H1 (cell line): Measurements from ENCODE around the gene HOXC5. TPM values are rescaled to one million over a fixed set of nuclear protein-coding genes. Genes with fewer than 3 reads are reported as not detected.
A peak's percentile ranks its signal among the peaks of the same experiment; 100 is the strongest.

Experiments used
- CTCF ChIA-PET: fragments of 300-600 bp; sonication (Branson Sonifier 250); formaldehyde crosslinking; loops from one replicate; lab custom pipeline; 2021; ENCODE audit not compliant: partially characterized antibody; lab: Charles Lee
- POLR2A ChIA-PET: fragments of 300-600 bp; sonication (Branson Sonifier 250); formaldehyde crosslinking; loops from one replicate; lab custom pipeline; 2021; ENCODE audit warnings: inconsistent platforms; ENCODE audit not compliant: partially characterized antibody; lab: Charles Lee
- DNase-seq, 2 experiments: peaks; one replicate each; pipeline versions ENCODE4 v3.0.0 to v3.0.0-alpha.2; 2010 to 2022; ENCODE audit warnings: low spot score in 2 of 2, low read depth in 1 of 2, mixed read lengths in 1 of 2
- FAIRE-seq: peaks from 2 replicates; lab custom pipeline; 2011; peaks lifted over from hg19 to GRCh38; lab: Jason Lieb, UNC
- H2AFZ ChIP-seq: 2 replicates; pipeline ENCODE4 v1.8.1; 2012; ENCODE audit warnings: low read length, inconsistent platforms
- H2AK5ac ChIP-seq: 2 replicates; pipeline ENCODE4 v1.6.1; 2013; ENCODE audit warnings: low read depth, low read length
- H2BK120ac ChIP-seq: replicated peaks from 2 replicates; pipeline ENCODE3; 2013; ENCODE audit warnings: low read depth, low read length, inconsistent platforms
- H2BK12ac ChIP-seq: 2 replicates; pipeline ENCODE4 v1.6.1; 2013; ENCODE audit warnings: low read depth, low read length
- H2BK15ac ChIP-seq: 2 replicates; pipeline ENCODE4 v1.6.1; 2013; ENCODE audit warnings: low read length
- H2BK20ac ChIP-seq: 2 replicates; pipeline ENCODE4 v1.6.1; 2013; ENCODE audit warnings: low read length
- H2BK5ac ChIP-seq: 2 replicates; pipeline ENCODE4 v1.6.1; 2013; ENCODE audit warnings: low read depth, low read length
- H3K14ac ChIP-seq: 2 replicates; pipeline ENCODE4 v1.6.1; 2013; ENCODE audit warnings: inconsistent platforms; ENCODE audit not compliant: insufficient read length
- H3K18ac ChIP-seq: 2 replicates; pipeline ENCODE4 v1.6.1; 2013; ENCODE audit warnings: low read length; ENCODE audit errors: extremely low read depth
- H3K23ac ChIP-seq: 2 replicates; pipeline ENCODE4 v1.6.1; 2013; ENCODE audit warnings: inconsistent platforms; ENCODE audit not compliant: insufficient read length
- H3K23me2 ChIP-seq: 2 replicates; pipeline ENCODE4 v1.6.1; 2013; ENCODE audit warnings: low read depth, low read length
- H3K27ac ChIP-seq: 2 replicates; pipeline ENCODE4 v1.6.1; 2011; ENCODE audit warnings: low read depth, low read length, inconsistent platforms
- H3K27me3 ChIP-seq, 4 experiments: replicated peaks in 1 of 4; 1 replicate in 1 of 4; 2 replicates in 3 of 4; pipeline versions ENCODE4 v1.6.1 to v1.8.1; 2011 to 2013; ENCODE audit warnings: low read length in 3 of 4, mild to moderate bottlenecking in 3 of 4, inconsistent platforms in 2 of 4, mixed read lengths in 2 of 4, moderate library complexity in 1 of 4; ENCODE audit not compliant: control insufficient read depth in 3 of 4, insufficient read depth in 3 of 4; ENCODE audit errors: extremely low read depth in 1 of 4
- H3K36me3 ChIP-seq, 4 experiments: 2 replicates each; pipeline versions ENCODE4 v1.6.1 to v1.8.1; 2011 to 2013; ENCODE audit warnings: mild to moderate bottlenecking in 4 of 4, low read length in 3 of 4, moderate library complexity in 2 of 4, control low read depth in 1 of 4, inconsistent platforms in 1 of 4; ENCODE audit not compliant: insufficient read depth in 4 of 4, control insufficient read depth in 2 of 4
- H3K4ac ChIP-seq: replicated peaks from 2 replicates; pipeline ENCODE3; 2013; ENCODE audit warnings: low read length, low read depth, mixed read lengths, inconsistent platforms; ENCODE audit not compliant: insufficient read length
- H3K4me1 ChIP-seq, 4 experiments: replicated peaks in 1 of 4; 1 replicate in 1 of 4; 2 replicates in 3 of 4; pipeline versions ENCODE4 v1.6.1 to v1.8.1; 2011 to 2013; ENCODE audit warnings: low read length in 3 of 4, inconsistent platforms in 2 of 4, mixed read lengths in 1 of 4; ENCODE audit not compliant: insufficient read depth in 4 of 4, control insufficient read depth in 3 of 4
- H3K4me2 ChIP-seq, 2 experiments: 2 replicates each; pipeline versions ENCODE4 v1.6.1 to v1.8.1; 2011 to 2013; ENCODE audit warnings: low read depth in 2 of 2, low read length in 2 of 2, control low read depth in 1 of 2, inconsistent platforms in 1 of 2, mild to moderate bottlenecking in 1 of 2; ENCODE audit not compliant: insufficient read depth in 1 of 2
- H3K4me3 ChIP-seq, 4 experiments: fragments of 200-600, 300-600 bp in 1 of 4; sonication (generic), shearing (Covaris generic), sonication (Bioruptor Twin) in 1 of 4; 2 replicates each; pipeline versions ENCODE4 v1.5.1 to v1.8.1; 2011 to 2016; ENCODE audit warnings: low read length in 4 of 4, low read depth in 3 of 4, control low read depth in 2 of 4, inconsistent platforms in 2 of 4, mild to moderate bottlenecking in 2 of 4, mixed read lengths in 1 of 4, moderate library complexity in 1 of 4; ENCODE audit not compliant: insufficient read depth in 2 of 4; ENCODE audit errors: extremely low read depth in 1 of 4
- H3K56ac ChIP-seq: replicated peaks from 2 replicates; pipeline ENCODE3; 2013; ENCODE audit warnings: low read depth, mild to moderate bottlenecking, mixed read lengths, low read length, inconsistent platforms; ENCODE audit not compliant: insufficient read length
- H3K79me1 ChIP-seq: 2 replicates; pipeline ENCODE4 v1.6.1; 2013; ENCODE audit warnings: low read depth, low read length, control low read depth
- H3K79me2 ChIP-seq, 2 experiments: 2 replicates each; pipeline versions ENCODE4 v1.6.1 to v1.8.1; 2012 to 2013; ENCODE audit warnings: low read length in 2 of 2, mild to moderate bottlenecking in 2 of 2, inconsistent platforms in 1 of 2; ENCODE audit not compliant: insufficient read depth in 2 of 2, control insufficient read depth in 1 of 2
- H3K9ac ChIP-seq, 4 experiments: replicated peaks in 1 of 4; 1 replicate in 1 of 4; 2 replicates in 3 of 4; pipeline versions ENCODE4 v1.6.1 to v1.8.1; 2011 to 2013; ENCODE audit warnings: low read depth in 3 of 4, low read length in 3 of 4, control low read depth in 2 of 4, mild to moderate bottlenecking in 2 of 4, moderate library complexity in 2 of 4, inconsistent platforms in 1 of 4; ENCODE audit errors: extremely low read depth in 1 of 4
- H3K9me3 ChIP-seq, 2 experiments: 2 replicates each; pipeline versions ENCODE4 v1.6.1 to v1.8.1; 2012 to 2013; ENCODE audit warnings: mild to moderate bottlenecking in 2 of 2, moderate library complexity in 2 of 2, control low read depth in 1 of 2, inconsistent platforms in 1 of 2, low read depth in 1 of 2, low read length in 1 of 2, mixed read lengths in 1 of 2; ENCODE audit not compliant: insufficient read depth in 2 of 2
- H4K20me1 ChIP-seq, 2 experiments: replicated peaks in 1 of 2; 2 replicates each; pipeline versions ENCODE3 to v1.8.1; 2011 to 2013; ENCODE audit warnings: inconsistent platforms in 2 of 2, low read length in 2 of 2, mild to moderate bottlenecking in 1 of 2; ENCODE audit not compliant: insufficient read depth in 2 of 2, control insufficient read depth in 1 of 2
- H4K5ac ChIP-seq: 2 replicates; pipeline ENCODE4 v1.6.1; 2013; ENCODE audit warnings: low read length, low read depth, mixed read lengths, inconsistent platforms; ENCODE audit not compliant: insufficient read length
- H4K8ac ChIP-seq: 2 replicates; pipeline ENCODE4 v1.8.0; 2013; ENCODE audit warnings: mild to moderate bottlenecking, moderate library complexity, low read length, inconsistent platforms; ENCODE audit not compliant: insufficient read depth; ENCODE audit errors: extremely low read depth
- H4K91ac ChIP-seq: replicated peaks from 2 replicates; pipeline ENCODE3; 2013; ENCODE audit warnings: low read length, mixed read lengths, inconsistent platforms; ENCODE audit not compliant: insufficient read length
- CREB1 ChIP-seq: IDR thresholded peaks from 2 replicates; pipeline ENCODE4 v1.6.1; 2012; ENCODE audit warnings: inconsistent platforms
- CTBP2 ChIP-seq: IDR thresholded peaks from 2 replicates; pipeline ENCODE4 v1.7.0; 2011; ENCODE audit warnings: borderline replicate concordance, mild to moderate bottlenecking, moderate library complexity, mixed read lengths, low read length; ENCODE audit not compliant: insufficient read depth, insufficient read length
- EZH2 ChIP-seq: fragments of 200-600 bp; sonication (generic); IDR thresholded peaks from 2 replicates; pipeline ENCODE4 v1.7.1; 2012; ENCODE audit warnings: low read depth, mild to moderate bottlenecking, moderate library complexity, low read length, inconsistent platforms; ENCODE audit not compliant: severe bottlenecking
- GTF2F1 ChIP-seq: IDR thresholded peaks from 2 replicates; pipeline ENCODE4 v1.6.1; 2012; ENCODE audit warnings: low read depth, low read length, improper control_type of control experiment, borderline replicate concordance
- HDAC2 ChIP-seq, 2 experiments: fragments of 300-600 bp in 1 of 2; sonication (generic) in 1 of 2; IDR thresholded peaks; 2 replicates each; pipeline ENCODE4 v1.6.1; 2011 to 2012; ENCODE audit warnings: low read depth in 2 of 2, low read length in 2 of 2, mild to moderate bottlenecking in 2 of 2, moderate library complexity in 2 of 2, borderline replicate concordance in 1 of 2, inconsistent platforms in 1 of 2
- JUND ChIP-seq: IDR thresholded peaks from 2 replicates; pipeline ENCODE4 v1.6.1; 2011; ENCODE audit warnings: mild to moderate bottlenecking, improper control_type of control experiment, low read length
- NRF1 ChIP-seq: IDR thresholded peaks from 2 replicates; pipeline ENCODE4 v1.6.1; 2011; ENCODE audit warnings: mild to moderate bottlenecking, low read depth, low read length, improper control_type of control experiment
- SUZ12 ChIP-seq: fragments of 200-600 bp; sonication (generic); IDR thresholded peaks from 2 replicates; pipeline ENCODE4 v1.6.1; 2012; ENCODE audit warnings: mild to moderate bottlenecking, inconsistent platforms, low read length, moderate library complexity, mixed read lengths
- WGBS, 2 experiments: shearing (Covaris generic) in 1 of 2; methylation state at CpG; one replicate each; pipeline versions ENCODE4 v1.1.6 to v1.1.7; 2013 to 2015; ENCODE audit warnings: low lambda C conversion rate in 2 of 2, mixed read lengths in 2 of 2, inconsistent platforms in 1 of 2, low coverage in 1 of 2, missing lambda C conversion rate in 1 of 2; ENCODE audit not compliant: insufficient replicate concordance in 2 of 2, insufficient coverage in 1 of 2, insufficient read length in 1 of 2; ENCODE audit errors: extremely low coverage in 1 of 2, missing lambda C conversion rate in 1 of 2; 5-methylcytosine and 5-hydroxymethylcytosine counted together
- polyA plus RNA-seq, 7 experiments: library from polyadenylated mRNA; depleted of rRNA in 3 of 7; stranded (reverse) in 5 of 7; unstranded in 2 of 7; fragments of >200 nt in 5 of 7; fragments of 200-250 nt in 2 of 7; gene quantifications; 1 replicate in 5 of 7; 2 replicates in 1 of 7; 4 replicates in 1 of 7; pipeline versions ENCODE4 v1.2.1 to v1.2.3, GENCODE V29; 2011 to 2013; ENCODE audit warnings: missing spikeins in 2 of 7, mixed read lengths in 2 of 7
- total RNA-seq: library from RNA; stranded (reverse); fragmentation: NEBNext Ultra II Directional; extraction: Animal tissue kit (Norgen Biotek cat#: 25700); gene quantifications from 2 replicates; pipeline ENCODE4 v1.2.1, GENCODE V29; 2021

HOXC5 gene
- total and polyA plus RNA-seq, 2 of the 8 experiments (the other 6 are each of a cell fraction or from before 2014, with no cell fraction given): not detected

GRCh38 chr12:54001283-54002187 lies 31.3 kb upstream of the HOXC5 start:
- Histone ChIP-seq H3K4me1 (peaks cover 0 to 8% (median 2%) of the 10 kb centered on the region in 4 experiments; a peak in 4 of 7 replicates), H3K56ac (no peak overlapping the region), H2BK15ac (no peak overlapping the region), H2BK120ac (no peak overlapping the region), H3K9me3 (no peaks in the 10 kb centered on the region), H2BK5ac (no peak overlapping the region), H3K18ac (no peak overlapping the region), H3K4me3 (no peak overlapping the region), H4K20me1 (peaks cover 11 to 26% of the 10 kb centered on the region in 2 experiments), H4K91ac (no peak overlapping the region), H4K5ac (no peak overlapping the region), H3K23me2 (peaks cover 2% of the 10 kb centered on the region; the same call in 1 of the 2 replicates), H3K23ac (no peak overlapping the region), H3K14ac (no peak overlapping the region), H4K8ac (no peak overlapping the region), H3K27ac (no peak overlapping the region), H2AFZ (no peak overlapping the region), H2AK5ac (no peak overlapping the region), H3K36me3 (peaks cover 0 to 11% (median 0%) of the 10 kb centered on the region in 4 experiments; a peak in 1 of 8 replicates), H3K9ac (no peak overlapping the region), H3K79me2 (no peaks in the 10 kb centered on the region), H3K79me1 (no peaks in the 10 kb centered on the region), H3K4me2 (no peak overlapping the region; a peak in 1 of 4 replicates), H3K27me3 (peaks cover 98 to 100% (median 100%) of the 10 kb centered on the region in 4 experiments), H2BK12ac (no peak overlapping the region), H2BK20ac (no peak overlapping the region), H3K4ac (no peak overlapping the region)
- ChIA-PET CTCF (interaction anchor here (0.5 to 11.3 kb wide), 11 partner anchors 11 to 571 kb away, joined by 3 to 172 read pairs (median 7); partner anchors contain the start of genes HOXC10, HOXC5 and HOXC6), POLR2A (interaction anchor here (1.4 kb wide), 1 partner anchor 11 kb away, joined by 6 read pairs; no protein-coding TSS in a partner anchor)
- WGBS, 2 experiments: 14% methylated on average over 8 of the region's 8 CpGs; no CpG with 5 or more reads in 1 of the 2 experiments
- no peak for TF ChIP-seq CTBP2
- TF ChIP-seq SUZ12: peak; percentile 7
- TF ChIP-seq JUND: no peak
- no peak for TF ChIP-seq EZH2
- TF ChIP-seq GTF2F1: no peak
- TF ChIP-seq HDAC2 (IDR thresholded peaks at IDR 0.05; ENCODE audit: borderline replicate concordance in 1 of 2, low read depth in 2 of 2, low read length in 2 of 2): no peak
- no peak for TF ChIP-seq NRF1
- no peak for TF ChIP-seq CREB1
- FAIRE-seq: no peak
- DNase-seq: no peak
